GM19238 (cell line): Measurements from ENCODE around the gene GRM3.
"Not testable (repeated sequence)": the region's sequence is repeated elsewhere in the genome, so short reads cannot be mapped to it uniquely, and the experiment has no call there.

Experiments
- DNase-seq: peaks from one replicate; pipeline ENCODE4 v3.0.0; 2011; ENCODE audit warnings: low spot score; ENCODE audit not compliant: insufficient read length

Gene GRM3

GRCh38 chr7:86643561-86644281 lies at the start of gene GRM3:
Gene GRM3, plus strand, starts transcription at chr7:86643909. Its CDS starts 121,237 bp downstream, at chr7:86765146.
- DNase-seq = no peak

DNA sequence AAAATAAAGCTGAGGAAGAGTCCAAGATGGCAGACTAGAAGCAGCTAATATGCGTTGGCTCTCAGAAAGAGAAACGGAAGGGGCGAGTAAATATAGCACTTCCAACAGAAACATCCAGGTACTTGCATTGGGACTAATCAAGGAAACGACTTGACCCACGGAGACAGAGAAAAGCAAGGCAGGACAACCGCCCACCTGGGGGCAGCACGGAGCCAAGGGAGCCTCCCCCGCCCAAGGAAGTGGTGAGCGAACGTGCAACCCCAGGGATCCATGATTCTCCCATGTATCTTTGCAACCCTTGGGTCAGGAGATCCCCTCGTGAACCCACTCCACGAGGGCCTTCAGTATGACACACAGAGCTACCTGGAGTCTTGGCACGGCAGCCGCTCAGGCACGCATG lies 45.4 kb upstream of the GRM3 start:
- no peak for DNase-seq

DNA sequence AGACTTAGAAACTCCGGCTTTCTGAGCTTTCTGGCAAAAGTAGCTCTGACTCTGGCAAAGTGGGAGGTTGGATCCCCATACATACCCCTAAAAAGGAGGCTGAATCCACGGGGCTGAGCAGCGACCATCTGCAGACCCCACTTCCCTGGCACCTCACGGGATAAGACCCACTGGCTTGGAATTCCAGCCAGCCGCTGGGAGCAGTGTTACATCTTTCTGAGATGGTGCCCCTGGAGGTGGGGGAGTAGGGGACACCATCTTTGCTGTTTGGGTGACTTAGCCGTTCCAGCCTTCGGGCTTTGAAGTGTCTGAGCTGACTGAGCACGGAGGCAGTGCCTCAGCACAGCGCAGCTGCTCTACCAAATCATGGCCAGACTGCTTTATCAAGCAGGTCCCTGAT lies 45.0 kb upstream of the GRM3 start:
- DNase-seq = no peak

DNA sequence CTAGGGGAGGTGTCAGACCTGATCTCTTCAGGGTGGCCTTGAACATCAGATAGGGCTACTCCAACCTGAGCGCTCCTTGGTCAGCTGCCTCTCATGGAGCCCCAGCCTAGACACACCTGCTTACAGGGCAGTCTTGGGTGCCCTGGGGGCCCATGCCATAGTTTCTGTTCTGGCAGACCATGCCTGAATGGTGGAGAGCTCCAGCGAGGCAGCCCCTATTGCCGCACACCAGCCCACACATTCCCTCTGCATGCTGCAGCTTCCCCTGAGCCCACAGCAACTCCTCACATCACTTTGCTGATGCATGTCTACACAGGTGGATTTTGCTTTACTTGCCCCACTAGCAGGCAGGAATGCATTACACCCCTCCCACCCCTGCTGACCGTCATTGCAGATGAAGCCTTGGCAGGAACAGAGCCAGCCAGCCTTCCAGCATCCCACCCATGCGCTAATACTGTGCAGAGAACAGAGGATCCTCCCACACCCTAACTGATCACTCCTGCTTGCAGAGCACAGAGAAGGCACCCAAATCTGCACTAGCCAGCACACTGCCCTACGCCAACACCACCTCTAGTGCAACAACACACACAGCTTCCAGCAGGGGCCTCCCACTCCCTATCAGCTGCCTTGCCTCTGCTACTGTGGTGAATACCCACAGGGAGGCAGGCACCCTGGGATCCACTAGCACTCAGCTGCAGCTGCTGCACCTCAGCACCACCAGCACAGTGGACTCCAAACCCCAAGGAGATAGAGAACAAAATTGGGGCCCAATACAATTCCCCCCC lies 43.0 kb upstream of the GRM3 start:
- DNase-seq = no peak

DNA sequence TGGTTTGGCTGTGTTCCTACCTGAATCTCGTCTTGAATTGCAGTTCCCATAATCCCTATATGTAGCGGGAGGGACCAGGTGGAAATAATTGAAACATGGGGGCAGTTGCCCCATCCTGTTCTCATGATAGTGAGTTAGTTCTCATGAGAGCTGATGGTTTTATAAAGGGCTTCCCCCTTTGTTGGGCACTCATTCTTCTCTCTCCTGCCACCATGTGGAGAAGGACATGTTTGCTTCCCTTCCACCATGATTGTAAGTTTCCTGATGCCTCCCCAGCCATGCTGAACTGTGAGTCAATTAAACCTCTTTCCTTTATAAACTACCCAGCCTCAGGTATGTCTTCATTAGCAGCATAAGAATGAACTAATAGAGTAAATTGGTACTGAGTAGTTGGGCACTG lies 28.0 kb upstream of the GRM3 start:
- DNase-seq = not testable (repeated sequence)

DNA sequence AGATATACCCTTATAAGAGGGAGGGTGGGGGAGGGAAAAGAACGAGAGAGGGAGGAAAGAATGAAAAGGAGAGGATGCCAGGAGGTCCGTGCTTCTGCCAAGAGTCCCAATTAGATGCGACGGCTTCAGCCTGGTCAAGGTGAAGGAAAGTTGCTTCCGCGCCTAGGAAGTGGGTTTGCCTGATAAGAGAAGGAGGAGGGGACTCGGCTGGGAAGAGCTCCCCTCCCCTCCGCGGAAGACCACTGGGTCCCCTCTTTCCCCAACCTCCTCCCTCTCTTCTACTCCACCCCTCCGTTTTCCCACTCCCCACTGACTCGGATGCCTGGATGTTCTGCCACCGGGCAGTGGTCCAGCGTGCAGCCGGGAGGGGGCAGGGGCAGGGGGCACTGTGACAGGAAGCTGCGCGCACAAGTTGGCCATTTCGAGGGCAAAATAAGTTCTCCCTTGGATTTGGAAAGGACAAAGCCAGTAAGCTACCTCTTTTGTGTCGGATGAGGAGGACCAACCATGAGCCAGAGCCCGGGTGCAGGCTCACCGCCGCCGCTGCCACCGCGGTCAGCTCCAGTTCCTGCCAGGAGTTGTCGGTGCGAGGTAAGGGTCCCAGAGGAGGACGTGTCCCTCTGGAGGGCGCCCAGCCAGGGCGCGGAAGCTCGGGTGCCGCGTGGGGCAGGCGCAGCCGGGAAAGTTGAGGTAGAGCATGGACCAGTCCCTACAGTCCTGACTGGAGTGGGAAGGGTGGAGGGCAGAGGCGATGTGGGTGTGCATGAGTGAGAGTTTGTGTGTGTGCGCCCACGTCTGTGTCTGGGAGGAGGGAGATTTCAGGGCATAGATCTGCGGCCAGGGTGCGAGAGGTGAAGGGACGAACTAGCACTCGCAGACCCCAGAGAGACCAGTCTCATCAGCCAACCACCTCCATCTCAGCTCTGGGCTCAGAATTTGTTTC lies 844 bp downstream of the GRM3 start:
- DNase-seq = no peak

GRCh38 chr7:86645225-86645608 lies 1.5 kb downstream of the GRM3 start:
- no peak for DNase-seq

DNA sequence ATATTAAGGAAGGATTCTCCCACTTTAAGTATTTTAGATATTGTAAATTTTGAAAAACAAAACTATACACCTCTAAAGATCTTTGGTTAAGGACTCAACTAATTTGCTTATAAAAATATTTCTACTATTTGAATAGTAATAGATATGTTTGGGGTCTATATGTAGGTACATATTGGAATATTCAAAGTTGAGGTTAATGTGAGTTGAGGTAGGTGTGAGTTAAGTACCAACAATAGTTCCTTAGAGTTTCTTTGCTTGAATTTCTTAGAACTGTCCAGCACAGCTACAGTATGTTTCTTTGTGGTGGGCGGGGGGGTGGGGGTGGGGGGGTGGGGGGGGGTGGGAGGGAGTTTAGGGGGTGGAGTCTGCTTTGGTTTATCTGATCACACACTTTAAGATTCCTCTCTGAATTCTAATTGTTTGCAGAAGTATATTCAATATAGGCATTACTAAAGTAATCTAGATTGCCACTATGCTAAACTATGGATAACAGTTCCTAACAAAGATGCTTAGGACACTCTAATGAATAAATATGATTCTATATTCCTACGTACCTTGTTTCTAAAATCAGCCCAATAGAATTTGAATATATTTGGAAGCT lies 2.1 kb downstream of the GRM3 start:
- no peak for DNase-seq

- no peak for DNase-seq
These were observed 3.8 kb downstream of the GRM3 start for GRCh38 chr7:86647385-86648094.

- no peak for DNase-seq
These were observed 4.5 kb downstream of the GRM3 start for GRCh38 chr7:86648169-86648568.

DNA sequence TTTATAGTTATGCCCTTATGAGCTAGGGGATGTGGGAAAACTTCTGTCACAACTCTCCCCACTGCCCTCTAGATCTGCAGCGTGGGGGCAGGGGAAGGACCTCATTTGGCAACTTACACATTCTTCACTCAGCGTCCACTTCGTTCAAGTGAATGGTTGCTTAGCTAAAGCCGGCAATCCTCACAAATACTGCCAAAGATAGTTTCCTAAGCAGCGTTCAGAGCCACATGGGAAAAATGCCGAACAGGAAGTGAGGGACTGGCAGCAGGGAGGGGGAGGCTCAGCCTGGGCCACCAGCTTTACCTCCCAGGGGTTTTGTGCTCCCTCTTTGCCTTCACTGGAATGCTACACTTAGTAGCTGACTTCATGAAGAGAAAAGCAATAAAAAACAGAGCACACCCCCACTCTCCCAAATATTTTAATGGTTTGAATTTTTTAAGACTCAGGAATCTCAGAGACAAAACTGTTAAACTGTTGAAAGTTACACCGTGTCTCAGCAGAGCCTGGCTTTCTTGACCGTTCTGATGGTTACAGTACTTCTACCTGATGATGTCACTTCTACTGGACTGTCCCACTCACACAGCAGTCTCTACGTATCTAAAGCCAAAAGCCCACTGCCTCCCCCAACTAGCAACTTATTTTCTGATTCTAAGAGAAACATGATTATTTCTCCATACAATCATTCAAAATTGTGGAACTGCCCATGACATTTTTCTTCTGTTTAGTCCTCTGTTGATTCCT lies 10.4 kb downstream of the GRM3 start:
- no peak for DNase-seq

- DNase-seq = no peak
These were observed 14.2 kb downstream of the GRM3 start for GRCh38 chr7:86657948-86658347.

- DNase-seq = no peak
These were observed 17.3 kb downstream of the GRM3 start for GRCh38 chr7:86660950-86661462.

- DNase-seq = no peak
These were observed 20.8 kb downstream of the GRM3 start for GRCh38 chr7:86664486-86664885.

GRCh38 chr7:86664991-86665390 lies 21.3 kb downstream of the GRM3 start:
- no peak for DNase-seq

DNA sequence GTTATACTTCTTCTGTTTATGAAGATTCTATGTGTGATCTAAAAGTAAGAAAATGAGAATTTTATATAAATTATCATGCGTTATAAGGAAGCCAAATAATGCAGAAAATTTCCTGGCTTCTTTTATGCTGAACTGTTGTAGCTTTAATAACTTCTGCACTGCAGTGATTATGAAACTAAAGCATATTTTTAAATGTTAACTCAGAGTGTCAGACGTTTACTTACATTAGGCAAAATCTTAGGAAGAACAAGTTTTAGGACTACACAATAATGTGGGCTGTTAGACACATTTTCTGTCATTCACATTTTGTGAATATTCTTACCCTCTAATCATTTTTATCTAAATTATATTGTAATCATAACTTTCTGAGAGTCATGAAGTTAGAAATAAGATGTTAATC lies 22.0 kb downstream of the GRM3 start:
- DNase-seq = no peak

- no peak for DNase-seq
These were observed 24.0 kb downstream of the GRM3 start for GRCh38 chr7:86667732-86668131.

DNA sequence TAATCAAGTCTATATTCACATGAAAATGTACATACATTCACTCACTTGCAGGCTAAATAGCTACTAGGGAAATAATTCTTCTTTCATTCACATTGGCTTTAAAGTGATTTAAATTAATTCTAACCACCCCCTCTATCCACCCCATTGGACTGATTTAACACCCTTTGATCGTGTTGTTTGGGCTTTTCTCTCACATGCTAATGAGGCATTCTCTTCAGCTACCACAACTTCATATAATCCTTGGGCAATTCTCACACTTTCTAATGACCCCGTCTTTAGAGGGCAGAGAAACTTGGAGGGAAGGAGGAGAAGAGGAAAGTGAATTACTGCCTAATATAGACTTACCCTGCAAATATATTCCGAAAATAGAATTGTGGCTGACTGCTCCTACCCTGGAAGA lies 24.6 kb downstream of the GRM3 start:
- DNase-seq = no peak

DNA sequence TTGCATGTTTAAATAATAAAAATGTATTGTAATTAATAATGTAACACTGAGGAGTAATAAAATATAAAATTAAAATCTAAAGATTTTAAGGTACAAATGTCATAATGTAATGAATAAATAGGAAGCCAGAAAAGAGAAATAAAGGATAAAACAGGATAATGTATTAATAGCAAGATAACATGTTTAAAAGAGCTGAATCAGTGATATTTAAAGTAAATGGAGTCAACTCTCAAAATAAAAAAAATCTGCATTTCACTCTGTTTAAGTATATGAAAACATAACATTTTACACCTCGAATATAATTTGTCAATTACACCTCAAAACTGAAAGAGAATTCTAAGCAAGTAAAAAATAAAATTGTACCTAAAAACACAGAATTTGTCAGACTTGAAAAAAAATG lies 44.1 kb downstream of the GRM3 start:
- no peak for DNase-seq

DNA sequence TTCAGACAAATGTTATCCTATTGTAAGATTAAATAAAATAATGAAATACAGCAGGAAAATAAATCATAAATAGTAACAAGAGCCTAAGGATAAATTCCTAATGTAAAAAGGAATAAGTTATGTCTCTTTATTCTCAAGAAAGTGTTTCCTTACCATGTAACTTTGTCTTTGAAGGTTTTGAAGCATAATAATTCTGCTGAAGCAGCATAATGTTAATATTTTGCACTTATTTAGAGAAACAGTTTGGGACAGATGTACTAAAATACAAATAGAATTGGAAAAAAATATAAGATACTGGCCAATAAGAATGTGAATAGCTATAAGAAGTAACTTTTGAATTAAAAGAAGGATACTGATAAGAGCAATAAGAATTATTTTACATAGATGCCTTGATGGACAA lies 45.7 kb downstream of the GRM3 start:
- DNase-seq = no peak
